Thoracic aorta (tissue), 2 donors: ENCODE data around the gene PTK7. TPM values are rescaled to one million over a fixed set of nuclear protein-coding genes. Genes with fewer than 3 reads are reported as not detected.

ENCODE experiments used
- ATAC-seq: fragments of 150-250 bp; one replicate; pipeline ENCODE4 v1.8.0; 2017; ENCODE audit warnings: low read depth; ENCODE audit not compliant: insufficient number of reproducible peaks, low FRiP score
- DNase-seq: peaks from one replicate; pipeline ENCODE4 v3.0.0-alpha.2; 2020; ENCODE audit warnings: low spot score
- H3K27ac ChIP-seq, 2 donors: fragments of 200-600 bp; sonication (generic); 1 replicate in 1 of 2; 2 replicates in 1 of 2; pipeline ENCODE4 v1.5.1; 2016; ENCODE audit warnings: mild to moderate bottlenecking in 2 of 2, moderate library complexity in 2 of 2
- H3K27me3 ChIP-seq: fragments of 200-600 bp; sonication (generic); replicated peaks from 2 replicates; pipeline ENCODE4 v1.6.0; 2016; ENCODE audit warnings: mild to moderate bottlenecking; ENCODE audit not compliant: insufficient read depth
- H3K36me3 ChIP-seq: fragments of 200-600 bp; sonication (generic); one replicate; pipeline ENCODE4 v1.5.1; 2016
- H3K4me1 ChIP-seq, 2 donors: fragments of 200-600 bp; sonication (generic); 1 replicate in 1 of 2; 2 replicates in 1 of 2; pipeline versions ENCODE4 v1.5.1 to v1.6.0; 2016; ENCODE audit warnings: low read depth in 2 of 2, mild to moderate bottlenecking in 1 of 2; ENCODE audit not compliant: control insufficient read depth in 1 of 2
- H3K4me3 ChIP-seq: fragments of 200-600 bp; sonication (generic); 2 replicates; pipeline ENCODE4 v1.5.1; 2016; ENCODE audit warnings: mild to moderate bottlenecking
- H3K9me3 ChIP-seq: fragments of 200-600 bp; sonication (generic); 2 replicates; pipeline ENCODE4 v1.5.1; 2016
- CTCF ChIP-seq: fragments of 200-600 bp; sonication (generic); IDR thresholded peaks from one replicate; pipeline ENCODE4 v1.5.1; 2019; ENCODE audit warnings: antibody characterized with exemption
- total RNA-seq, 2 donors: library from RNA; depleted of rRNA; stranded (reverse); fragments of >200 nt; gene quantifications; one replicate each; pipeline versions ENCODE4 v1.1.0 to v1.2.3, GENCODE V29; 2016

PTK7 gene
- total RNA-seq, 2 donors from 2014 or later, result 4.5 to 6.8 TPM

GRCh38 chr6:43170417-43170930, 94.4 kb downstream of the PTK7 start:
- peaks cover under 1% of the 10 kb centered on the region for H3K36me3 ChIP-seq
- H3K9me3 ChIP-seq, result no peaks in the 10 kb centered on the region
- no peak for TF ChIP-seq CTCF
- peak; percentile 23 for DNase-seq
- ATAC-seq, result peak; percentile 47
- H3K4me3 ChIP-seq, result peak overlapping the region; percentile 96
- H3K27me3 ChIP-seq, result no peaks in the 10 kb centered on the region
- peak overlapping the region; percentile 98 to 99 for H3K27ac ChIP-seq
- H3K4me1 ChIP-seq, result peaks cover 13 to 35% of the 10 kb centered on the region in 2 donors

GRCh38 chr6:43170931-43171706, 95.0 kb downstream of the PTK7 start, which contains the start of gene SRF:
Gene SRF (plus strand): TSS chr6:43171269. CDS start chr6:43171657, 388 bp downstream.
- TF ChIP-seq CTCF, result peak; percentile 50
- no peaks in the 10 kb centered on the region for H3K9me3 ChIP-seq
- H3K36me3 ChIP-seq, result peaks cover 7% of the 10 kb centered on the region
- no peaks in the 10 kb centered on the region for H3K27me3 ChIP-seq
- H3K4me3 ChIP-seq, result peak within 1 kb of the TSS; percentile 96
- H3K27ac ChIP-seq, result peak within 1 kb of the TSS; percentile 98 to 99
- peak; percentile 100 for DNase-seq
- H3K4me1 ChIP-seq, result peaks cover 18 to 42% of the 10 kb centered on the region in 2 donors
- ATAC-seq, result peak; percentile 61

GRCh38 chr6:43171707-43172103, 95.6 kb downstream of the PTK7 start:
- Histone ChIP-seq H3K36me3 (peaks cover 13% of the 10 kb centered on the region), H3K27ac (peak overlapping the region; percentile 98 to 99), H3K27me3 (no peaks in the 10 kb centered on the region), H3K4me3 (peak overlapping the region; percentile 96), H3K4me1 (peaks cover 20 to 47% of the 10 kb centered on the region in 2 donors), H3K9me3 (no peaks in the 10 kb centered on the region)
- ATAC-seq (no peak), DNase-seq (no peak)
- TF ChIP-seq CTCF, result no peak

- ATAC-seq (no peak), DNase-seq (no peak)
- Histone ChIP-seq H3K4me3 (peak overlapping the region; percentile 96), H3K27ac (peak overlapping the region; percentile 98 to 99), H3K27me3 (no peaks in the 10 kb centered on the region), H3K9me3 (no peaks in the 10 kb centered on the region), H3K4me1 (peaks cover 20 to 48% of the 10 kb centered on the region in 2 donors), H3K36me3 (peaks cover 16% of the 10 kb centered on the region)
- no peak for TF ChIP-seq CTCF
Measured at GRCh38 chr6:43172104-43173007, 96.2 kb downstream of the PTK7 start.
